SK-N-SH (cell line): ENCODE data around the gene HHIPL1.

Experiments used
- ELF1 ChIP-seq: IDR thresholded peaks from 2 replicates; pipeline ENCODE4 v1.4.0; 2012
- FOXJ3 ChIP-seq: sonication (generic); formaldehyde crosslinking; IDR thresholded peaks from 2 replicates; pipeline ENCODE4 v1.5.1; 2020; ENCODE audit warnings: mild to moderate bottlenecking, missing genetic modification reagents
- POLR2AphosphoS5 ChIP-seq: IDR thresholded peaks from 2 replicates; pipeline ENCODE4 v1.6.1; 2012; ENCODE audit warnings: low read depth, low read length
- TF ChIP-seq, protein P1 (sequence below): IDR thresholded peaks from 2 replicates; pipeline ENCODE4 v1.4.0; 2012; ENCODE audit warnings: low read depth
- TF ChIP-seq, protein P2 (sequence below): fragments of 200-600 bp; sonication (generic); IDR thresholded peaks from 2 replicates; pipeline ENCODE4 v1.6.1; 2017; ENCODE audit warnings: antibody characterized with exemption, mild to moderate bottlenecking, moderate library complexity
- TF ChIP-seq, protein P3 (sequence below): IDR thresholded peaks from 2 replicates; pipeline ENCODE4; 2012

DNA sequence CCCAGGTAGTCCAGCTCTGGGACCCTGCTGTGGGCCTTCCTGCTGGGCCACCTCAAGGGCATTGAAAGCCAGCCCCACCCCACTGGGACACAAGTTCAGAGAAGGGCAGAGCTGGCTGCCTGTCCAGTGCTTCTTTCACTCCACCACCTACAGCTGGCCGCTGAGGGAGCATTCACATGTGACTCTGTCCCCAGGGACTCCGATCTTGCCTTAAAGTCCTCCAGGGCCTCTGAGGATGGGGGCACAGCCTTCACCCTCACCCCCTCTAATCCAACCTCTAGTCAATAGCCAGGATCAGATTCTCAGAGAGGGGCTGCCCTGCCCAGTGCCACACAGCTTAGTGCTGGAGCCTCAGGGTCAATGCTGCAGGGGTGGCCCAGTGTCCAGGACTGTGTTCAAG, 34.2 kb downstream of the HHIPL1 start:
- no peak for TF ChIP-seq POLR2AphosphoS5
- TF ChIP-seq, protein P1, sequence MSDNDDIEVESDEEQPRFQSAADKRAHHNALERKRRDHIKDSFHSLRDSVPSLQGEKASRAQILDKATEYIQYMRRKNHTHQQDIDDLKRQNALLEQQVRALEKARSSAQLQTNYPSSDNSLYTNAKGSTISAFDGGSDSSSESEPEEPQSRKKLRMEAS: no peak
- TF ChIP-seq ELF1: no peak
- TF ChIP-seq, protein P2, sequence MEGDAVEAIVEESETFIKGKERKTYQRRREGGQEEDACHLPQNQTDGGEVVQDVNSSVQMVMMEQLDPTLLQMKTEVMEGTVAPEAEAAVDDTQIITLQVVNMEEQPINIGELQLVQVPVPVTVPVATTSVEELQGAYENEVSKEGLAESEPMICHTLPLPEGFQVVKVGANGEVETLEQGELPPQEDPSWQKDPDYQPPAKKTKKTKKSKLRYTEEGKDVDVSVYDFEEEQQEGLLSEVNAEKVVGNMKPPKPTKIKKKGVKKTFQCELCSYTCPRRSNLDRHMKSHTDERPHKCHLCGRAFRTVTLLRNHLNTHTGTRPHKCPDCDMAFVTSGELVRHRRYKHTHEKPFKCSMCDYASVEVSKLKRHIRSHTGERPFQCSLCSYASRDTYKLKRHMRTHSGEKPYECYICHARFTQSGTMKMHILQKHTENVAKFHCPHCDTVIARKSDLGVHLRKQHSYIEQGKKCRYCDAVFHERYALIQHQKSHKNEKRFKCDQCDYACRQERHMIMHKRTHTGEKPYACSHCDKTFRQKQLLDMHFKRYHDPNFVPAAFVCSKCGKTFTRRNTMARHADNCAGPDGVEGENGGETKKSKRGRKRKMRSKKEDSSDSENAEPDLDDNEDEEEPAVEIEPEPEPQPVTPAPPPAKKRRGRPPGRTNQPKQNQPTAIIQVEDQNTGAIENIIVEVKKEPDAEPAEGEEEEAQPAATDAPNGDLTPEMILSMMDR: no peak
- no peak for TF ChIP-seq FOXJ3 (CRISPR knock-in tag)
- TF ChIP-seq, protein P3, sequence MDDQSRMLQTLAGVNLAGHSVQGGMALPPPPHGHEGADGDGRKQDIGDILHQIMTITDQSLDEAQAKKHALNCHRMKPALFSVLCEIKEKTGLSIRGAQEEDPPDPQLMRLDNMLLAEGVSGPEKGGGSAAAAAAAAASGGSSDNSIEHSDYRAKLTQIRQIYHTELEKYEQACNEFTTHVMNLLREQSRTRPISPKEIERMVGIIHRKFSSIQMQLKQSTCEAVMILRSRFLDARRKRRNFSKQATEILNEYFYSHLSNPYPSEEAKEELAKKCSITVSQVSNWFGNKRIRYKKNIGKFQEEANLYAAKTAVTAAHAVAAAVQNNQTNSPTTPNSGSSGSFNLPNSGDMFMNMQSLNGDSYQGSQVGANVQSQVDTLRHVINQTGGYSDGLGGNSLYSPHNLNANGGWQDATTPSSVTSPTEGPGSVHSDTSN: no peak
